Activated T-cell treated with anti-CD3 and anti-CD28 coated beads, Interleukin-2, amount 50 U/mL, for 4 hours (primary cell): Measurements from ENCODE around the gene SLC4A7. TPM values are rescaled to one million over a fixed set of nuclear protein-coding genes. Genes with fewer than 3 reads are reported as not detected.
"Not testable (repeated sequence)": the region's sequence is repeated elsewhere in the genome, so short reads cannot be mapped to it uniquely, and the experiment has no call there.

Experiments
- ATAC-seq, 2 donors: fragments of 200-7000 bp; cut with Tn5 transposase; one replicate each; pipeline ENCODE4 v1.10.0; 2021
- DNase-seq: peaks from one replicate; pipeline ENCODE4 v3.0.0-alpha.2; 2020
- H3K27me3 Mint-ChIP-seq: one replicate; pipeline ENCODE4 v1.8.0; 2021; ENCODE audit warnings: low read depth, mixed read lengths
- H3K36me3 Mint-ChIP-seq: one replicate; pipeline ENCODE4 v1.8.0; 2022; ENCODE audit warnings: mixed read lengths; ENCODE audit not compliant: insufficient read depth
- H3K4me1 Mint-ChIP-seq: one replicate; pipeline ENCODE4 v1.8.0; 2021; ENCODE audit warnings: low read depth, mixed read lengths
- H3K4me3 Mint-ChIP-seq: one replicate; pipeline ENCODE4 v1.8.0; 2021; ENCODE audit warnings: mild to moderate bottlenecking, moderate library complexity, mixed read lengths
- H3K9me3 Mint-ChIP-seq: one replicate; pipeline ENCODE4 v1.8.0; 2021; ENCODE audit warnings: mixed read lengths
- total RNA-seq, 3 donors: library from RNA; stranded (reverse); gene quantifications; one replicate each; pipeline ENCODE4 v1.2.1, GENCODE V29; 2021

The SLC4A7 gene
- 10 to 100 TPM; 31.0 to 35.4 (median 31.9) TPM for total RNA-seq

GRCh38 chr3:27484015-27484844 lies at the start of gene SLC4A7:
SLC4A7 (minus strand) TSS chr3:27484384; CDS start chr3:27484126, 258 bp downstream.
- H3K4me1 Mint-ChIP-seq: peaks cover 36% of the 10 kb centered on the region
- H3K36me3 Mint-ChIP-seq: peaks cover 5% of the 10 kb centered on the region
- no peaks in the 10 kb centered on the region for H3K27me3 Mint-ChIP-seq
- H3K9me3 Mint-ChIP-seq: no peaks in the 10 kb centered on the region
- H3K4me3 Mint-ChIP-seq: peak within 1 kb of the TSS; percentile 100
- ATAC-seq (peak; percentile 92), DNase-seq (peak; percentile 99)

GRCh38 chr3:27533261-27533607 lies 49.0 kb upstream of the SLC4A7 start:
- no peak overlapping the region for H3K4me3 Mint-ChIP-seq
- no peaks in the 10 kb centered on the region for H3K27me3 Mint-ChIP-seq
- ATAC-seq: no peak

GRCh38 chr3:27532426-27533260 lies 48.5 kb upstream of the SLC4A7 start:
- Mint-ChIP-seq H3K36me3 (no peaks in the 10 kb centered on the region), H3K4me1 (peaks cover 22% of the 10 kb centered on the region), H3K9me3 (no peaks in the 10 kb centered on the region), H3K4me3 (no peak overlapping the region), H3K27me3 (no peaks in the 10 kb centered on the region)
- DNase-seq (no peak), ATAC-seq (no peak)

More at GRCh38 chr3:27533261-27533607, 49.0 kb upstream of the SLC4A7 start:
- H3K36me3 Mint-ChIP-seq: no peaks in the 10 kb centered on the region
- H3K4me1 Mint-ChIP-seq: peaks cover 22% of the 10 kb centered on the region
- H3K9me3 Mint-ChIP-seq: no peaks in the 10 kb centered on the region
- no peak for DNase-seq

GRCh38 chr3:27531193-27531751 lies 47.1 kb upstream of the SLC4A7 start:
- H3K4me3 Mint-ChIP-seq, ATAC-seq, H3K27me3 Mint-ChIP-seq, H3K9me3 Mint-ChIP-seq, H3K36me3 Mint-ChIP-seq, DNase-seq: not testable (repeated sequence)
- peaks cover 25% of the 10 kb centered on the region for H3K4me1 Mint-ChIP-seq

- Mint-ChIP-seq H3K36me3 (no peaks in the 10 kb centered on the region), H3K9me3 (no peaks in the 10 kb centered on the region), H3K27me3 (no peaks in the 10 kb centered on the region), H3K4me3 (no peak overlapping the region), H3K4me1 (peaks cover 11% of the 10 kb centered on the region)
- no peak for DNase-seq
- ATAC-seq: no peak
These were observed 44.6 kb upstream of the SLC4A7 start for GRCh38 chr3:27528791-27529190.

- H3K4me1 Mint-ChIP-seq: peaks cover 3% of the 10 kb centered on the region
- no peaks in the 10 kb centered on the region for H3K27me3 Mint-ChIP-seq
- ATAC-seq (no peak), DNase-seq (no peak)
- no peaks in the 10 kb centered on the region for H3K9me3 Mint-ChIP-seq
- no peak overlapping the region for H3K4me3 Mint-ChIP-seq
- H3K36me3 Mint-ChIP-seq: no peaks in the 10 kb centered on the region
These were observed 42.6 kb upstream of the SLC4A7 start for GRCh38 chr3:27526614-27527315.

GRCh38 chr3:27521872-27522265 lies 37.7 kb upstream of the SLC4A7 start:
- Mint-ChIP-seq H3K27me3 (no peaks in the 10 kb centered on the region), H3K4me3 (no peak overlapping the region), H3K4me1 (peaks cover under 1% of the 10 kb centered on the region), H3K9me3 (no peaks in the 10 kb centered on the region), H3K36me3 (no peaks in the 10 kb centered on the region)
- no peak for ATAC-seq
- DNase-seq: no peak

GRCh38 chr3:27521179-27521871 lies 37.1 kb upstream of the SLC4A7 start:
- Mint-ChIP-seq H3K36me3 (no peaks in the 10 kb centered on the region), H3K4me3 (no peak overlapping the region), H3K9me3 (no peaks in the 10 kb centered on the region), H3K4me1 (no peaks in the 10 kb centered on the region), H3K27me3 (no peaks in the 10 kb centered on the region)
- no peak for DNase-seq
- ATAC-seq: no peak

- ATAC-seq: no peak
- no peaks in the 10 kb centered on the region for H3K27me3 Mint-ChIP-seq
- no peaks in the 10 kb centered on the region for H3K4me1 Mint-ChIP-seq
- no peak overlapping the region for H3K4me3 Mint-ChIP-seq
- DNase-seq: no peak
- no peaks in the 10 kb centered on the region for H3K36me3 Mint-ChIP-seq
- no peaks in the 10 kb centered on the region for H3K9me3 Mint-ChIP-seq
These were observed 27.7 kb upstream of the SLC4A7 start for GRCh38 chr3:27511724-27512422.

GRCh38 chr3:27509376-27509775 lies 25.2 kb upstream of the SLC4A7 start:
- Mint-ChIP-seq H3K4me3 (no peak overlapping the region), H3K27me3 (no peaks in the 10 kb centered on the region), H3K4me1 (no peaks in the 10 kb centered on the region), H3K9me3 (no peaks in the 10 kb centered on the region), H3K36me3 (no peaks in the 10 kb centered on the region)
- DNase-seq (no peak), ATAC-seq (no peak)

GRCh38 chr3:27508424-27508823 lies 24.2 kb upstream of the SLC4A7 start:
- Mint-ChIP-seq H3K4me3 (no peak overlapping the region), H3K36me3 (no peaks in the 10 kb centered on the region), H3K4me1 (no peaks in the 10 kb centered on the region), H3K27me3 (no peaks in the 10 kb centered on the region), H3K9me3 (no peaks in the 10 kb centered on the region)
- DNase-seq: no peak
- ATAC-seq: no peak

- no peaks in the 10 kb centered on the region for H3K27me3 Mint-ChIP-seq
- no peak for DNase-seq
- H3K4me1 Mint-ChIP-seq: no peaks in the 10 kb centered on the region
- no peak for ATAC-seq
- no peak overlapping the region for H3K4me3 Mint-ChIP-seq
- H3K9me3 Mint-ChIP-seq: no peaks in the 10 kb centered on the region
- H3K36me3 Mint-ChIP-seq: no peaks in the 10 kb centered on the region
These were observed 23.5 kb upstream of the SLC4A7 start for GRCh38 chr3:27507515-27508266.

- ATAC-seq (no peak), DNase-seq (no peak)
- H3K36me3 Mint-ChIP-seq: no peaks in the 10 kb centered on the region
- H3K4me3 Mint-ChIP-seq: no peak overlapping the region
- H3K4me1 Mint-ChIP-seq: no peaks in the 10 kb centered on the region
- H3K27me3 Mint-ChIP-seq: no peaks in the 10 kb centered on the region
- no peaks in the 10 kb centered on the region for H3K9me3 Mint-ChIP-seq
These were observed 22.9 kb upstream of the SLC4A7 start for GRCh38 chr3:27507111-27507510.
